Measurements from ENCODE around the gene UBQLN1.
"Not testable (repeated sequence)": the region's sequence is repeated elsewhere in the genome, so short reads cannot be mapped to it uniquely, and the experiment has no call there.

UBQLN1 gene

GRCh38 chr9:83706676-83707517 is 861 bp downstream of the UBQLN1 start:
- no peak for DNase-seq (ENCODE audit: low read depth)
- H3K4me3 ChIP-seq (ENCODE audit: low read length): peak overlapping the region; percentile 74
- no peak for TF ChIP-seq CTCF (conservative IDR thresholded peaks at IDR 0.05; ENCODE audit: low read depth, low read length)

GRCh38 chr9:83705219-83705651 is 2.5 kb downstream of the UBQLN1 start:
- DNase-seq (ENCODE audit: low read depth); H3K4me3 ChIP-seq (ENCODE audit: low read length): not testable (repeated sequence)

- DNase-seq (ENCODE audit: low read depth): peak; percentile 47
- no peak overlapping the region for H3K4me3 ChIP-seq (ENCODE audit: low read length)
- TF ChIP-seq CTCF (conservative IDR thresholded peaks at IDR 0.05; ENCODE audit: low read depth, low read length): no peak
These were observed 6.0 kb downstream of the UBQLN1 start for GRCh38 chr9:83701769-83702168.

- TF ChIP-seq CTCF (conservative IDR thresholded peaks at IDR 0.05; ENCODE audit: low read depth, low read length): no peak
- no peak for DNase-seq (ENCODE audit: low read depth)
- H3K4me3 ChIP-seq (ENCODE audit: low read length): no peak overlapping the region
These were observed 6.5 kb downstream of the UBQLN1 start for GRCh38 chr9:83701286-83701685.

- no peak for TF ChIP-seq CTCF (conservative IDR thresholded peaks at IDR 0.05; ENCODE audit: low read depth, low read length)
These were observed 8.1 kb downstream of the UBQLN1 start for GRCh38 chr9:83699615-83700014.

GRCh38 chr9:83698976-83699585 is 8.7 kb downstream of the UBQLN1 start:
- DNase-seq (ENCODE audit: low read depth): no peak
- no peak for TF ChIP-seq CTCF (conservative IDR thresholded peaks at IDR 0.05; ENCODE audit: low read depth, low read length)
- no peak overlapping the region for H3K4me3 ChIP-seq (ENCODE audit: low read length)

More at GRCh38 chr9:83699615-83700014, 8.1 kb downstream of the UBQLN1 start:
- no peak overlapping the region for H3K4me3 ChIP-seq (ENCODE audit: low read length)
- DNase-seq (ENCODE audit: low read depth): no peak

GRCh38 chr9:83691492-83691891 is 16.3 kb downstream of the UBQLN1 start:
- TF ChIP-seq CTCF (conservative IDR thresholded peaks at IDR 0.05; ENCODE audit: low read depth, low read length): no peak
- no peak overlapping the region for H3K4me3 ChIP-seq (ENCODE audit: low read length)
- DNase-seq (ENCODE audit: low read depth): no peak

Data from retinal pigment epithelial cell (primary cell).